ENCODE results near the gene NEURL1. TPM values are rescaled to one million over a fixed set of nuclear protein-coding genes. Genes with fewer than 3 reads are reported as not detected.

The NEURL1 gene
- total RNA-seq, 2 donors from 2014 or later, result 2.5 to 3.5 TPM

DNA sequence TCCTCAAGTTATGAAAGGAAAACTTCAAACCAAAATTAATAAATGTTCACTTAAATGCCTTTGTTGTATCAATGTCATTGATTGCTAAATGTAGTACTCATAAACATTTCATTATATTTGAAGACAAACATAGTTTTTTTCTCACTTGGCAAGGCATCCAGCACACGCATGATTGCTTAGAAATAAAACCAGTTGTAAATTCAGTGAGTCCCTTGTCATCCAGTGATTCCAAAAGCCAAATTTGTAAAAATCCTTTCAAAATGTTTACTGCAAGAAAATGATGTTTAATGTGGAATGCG, 6.1 kb upstream of the NEURL1 start:
- Mint-ChIP-seq H3K4me1 (ENCODE audit: low read depth) (peaks cover 24% of the 10 kb centered on the region), H3K4me3 (no peak overlapping the region), H3K36me3 (ENCODE audit: insufficient read depth in 2 of 2) (no peaks in the 10 kb centered on the region), H3K27ac (no peak overlapping the region), H3K27me3 (ENCODE audit: low read depth) (peaks cover 9% of the 10 kb centered on the region), H3K9me3 (no peaks in the 10 kb centered on the region)
- ATAC-seq (replicated peaks in 1 of 2), result no peak
- no peak for DNase-seq

DNA sequence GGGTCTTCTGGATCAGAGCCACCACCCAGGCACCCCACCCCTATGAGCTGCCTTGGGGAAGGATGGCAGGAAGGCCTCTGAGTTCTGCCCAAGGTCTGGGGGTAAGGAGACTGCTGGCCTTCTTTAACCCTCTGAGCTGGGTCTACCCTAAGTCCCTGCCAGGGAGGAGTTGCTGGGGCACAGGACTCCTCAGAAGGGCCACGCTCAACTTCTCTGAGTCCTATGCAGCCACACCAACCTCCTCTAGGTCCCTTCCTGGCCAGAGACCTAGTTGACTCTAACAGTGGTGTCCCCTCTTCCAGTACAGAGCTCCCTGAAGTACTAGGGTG, 2.6 kb upstream of the NEURL1 start:
- Mint-ChIP-seq H3K27ac (no peak overlapping the region), H3K4me1 (ENCODE audit: low read depth) (peaks cover 32% of the 10 kb centered on the region), H3K9me3 (no peaks in the 10 kb centered on the region), H3K36me3 (ENCODE audit: insufficient read depth in 2 of 2) (no peaks in the 10 kb centered on the region), H3K27me3 (ENCODE audit: low read depth) (peaks cover 38% of the 10 kb centered on the region), H3K4me3 (no peak overlapping the region)
- peak; percentile 20 to 31 for ATAC-seq (replicated peaks in 1 of 2)
- no peak for DNase-seq

DNA sequence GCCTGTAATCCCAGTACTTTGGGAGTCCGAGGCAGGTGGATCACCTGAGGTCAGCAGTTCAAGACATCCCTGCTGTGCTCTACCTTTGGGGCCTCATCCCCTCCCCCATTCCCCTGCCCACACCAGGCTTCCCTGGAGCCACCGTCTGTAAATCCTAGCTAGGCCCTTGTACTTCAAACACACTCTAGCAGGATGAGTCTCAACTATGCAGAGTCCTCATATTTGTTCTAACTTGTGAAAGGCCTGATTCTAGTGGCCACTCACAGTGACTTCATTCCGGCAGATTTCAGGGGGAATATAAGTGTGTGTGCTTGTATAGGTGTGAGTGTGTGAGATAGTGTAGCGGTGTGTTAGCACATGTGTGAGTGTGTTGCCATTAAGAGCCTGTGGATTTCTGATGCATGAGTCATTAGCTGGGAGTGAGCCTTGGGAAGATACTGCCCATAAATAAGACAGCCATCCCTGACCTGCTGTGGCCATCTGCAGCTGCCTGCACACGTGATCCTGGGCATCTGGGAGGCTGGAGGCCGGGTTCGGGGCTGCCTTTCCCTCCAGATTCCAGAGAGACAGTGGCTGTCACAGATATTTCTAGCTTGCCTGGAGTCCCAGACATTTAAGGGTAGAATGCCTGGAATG, 1.7 kb upstream of the NEURL1 start:
- Mint-ChIP-seq H3K36me3 (ENCODE audit: insufficient read depth in 2 of 2) (no peaks in the 10 kb centered on the region), H3K27ac (no peak overlapping the region), H3K4me3 (no peak overlapping the region), H3K9me3 (no peaks in the 10 kb centered on the region), H3K4me1 (ENCODE audit: low read depth) (peaks cover 32% of the 10 kb centered on the region), H3K27me3 (ENCODE audit: low read depth) (peaks cover 43% of the 10 kb centered on the region)
- DNase-seq (no peak), ATAC-seq (replicated peaks in 1 of 2) (no peak)

DNA sequence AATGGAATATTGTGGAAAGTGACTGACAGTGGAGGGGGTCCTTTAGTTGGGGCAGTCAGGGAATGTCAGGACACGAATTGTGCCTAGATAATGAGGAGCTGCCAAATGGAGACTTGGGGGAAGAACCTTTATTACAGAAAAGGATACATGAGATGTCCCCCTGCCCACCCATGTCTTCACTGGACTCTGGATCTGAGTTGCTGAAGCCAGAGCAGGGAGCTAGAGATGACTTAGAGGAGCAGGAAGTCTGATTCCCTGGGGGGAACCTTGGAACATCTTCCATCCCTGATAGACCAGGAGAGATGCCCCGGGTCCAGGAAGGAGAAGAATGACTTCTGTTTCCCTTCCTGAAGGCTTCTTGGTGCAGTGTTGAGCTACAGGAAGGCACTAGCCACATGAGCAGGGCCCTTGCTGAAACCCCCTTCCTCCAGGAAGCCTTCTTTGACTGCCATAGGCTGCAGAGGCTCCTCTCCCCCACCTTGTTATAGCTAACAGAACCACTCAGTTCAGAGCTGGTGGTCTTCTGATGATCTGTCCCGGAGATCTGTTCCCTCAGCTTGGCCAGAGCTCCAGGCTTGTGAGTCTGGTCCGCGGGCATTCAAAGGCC, 747 bp upstream of the NEURL1 start:
- DNase-seq (no peak), ATAC-seq (replicated peaks in 1 of 2) (no peak)
- Mint-ChIP-seq H3K9me3 (no peaks in the 10 kb centered on the region), H3K27ac (no peak overlapping the region), H3K4me1 (ENCODE audit: low read depth) (peaks cover 32% of the 10 kb centered on the region), H3K27me3 (ENCODE audit: low read depth) (peaks cover 52% of the 10 kb centered on the region), H3K4me3 (peak overlapping the region; percentile 87), H3K36me3 (ENCODE audit: insufficient read depth in 2 of 2) (no peaks in the 10 kb centered on the region)

DNA sequence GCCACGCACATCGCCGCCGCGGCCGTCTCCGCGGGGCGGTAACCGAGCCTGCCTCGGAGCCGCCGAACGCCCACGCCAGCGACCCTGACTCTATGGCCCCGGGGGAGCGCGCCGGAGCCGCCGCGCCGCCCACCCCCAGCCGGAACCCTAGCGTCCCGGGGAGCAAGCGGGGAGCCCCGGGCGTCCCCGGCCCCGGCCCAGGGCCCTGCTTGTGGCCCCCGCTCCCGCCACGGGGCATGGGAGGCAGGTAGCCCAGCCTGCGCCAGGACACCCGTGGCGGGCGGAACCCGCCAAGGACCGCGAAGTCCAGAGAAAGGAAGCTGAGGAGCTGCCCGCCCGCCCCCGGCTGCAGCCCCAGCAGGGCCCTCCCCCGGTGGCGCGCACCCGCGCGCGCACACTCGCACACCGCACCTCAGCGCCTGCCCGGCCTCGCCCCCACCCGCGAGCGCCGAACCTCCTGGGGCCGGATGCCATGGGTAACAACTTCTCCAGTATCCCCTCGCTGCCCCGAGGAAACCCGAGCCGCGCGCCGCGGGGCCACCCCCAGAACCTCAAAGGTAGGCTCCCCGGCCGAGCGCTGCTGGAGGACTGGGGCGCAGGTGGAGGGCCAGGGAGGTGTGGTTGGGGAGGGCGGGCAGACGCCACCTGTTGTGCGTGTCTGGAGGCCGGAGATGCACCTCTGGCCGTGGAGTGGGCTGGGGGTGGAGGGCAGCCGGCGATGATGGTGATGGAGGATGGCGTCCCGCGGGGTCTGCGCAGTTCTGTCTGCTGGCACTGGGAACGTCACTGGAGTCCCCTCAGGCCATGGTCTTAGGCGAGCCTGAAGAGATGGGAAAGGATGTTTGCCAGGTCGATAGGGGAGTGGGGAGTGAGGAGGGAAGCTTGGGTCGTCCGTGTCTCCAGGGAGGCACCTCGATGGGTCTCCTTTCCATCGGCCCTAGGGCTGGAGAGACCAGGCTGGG, 692 bp downstream of the NEURL1 start:
- H3K27ac Mint-ChIP-seq, result no peak overlapping the region
- no peaks in the 10 kb centered on the region for H3K36me3 Mint-ChIP-seq (ENCODE audit: insufficient read depth in 2 of 2)
- no peaks in the 10 kb centered on the region for H3K9me3 Mint-ChIP-seq
- H3K27me3 Mint-ChIP-seq (ENCODE audit: low read depth), result peaks cover 64% of the 10 kb centered on the region
- peak overlapping the region; percentile 64 to 72 for H3K4me3 Mint-ChIP-seq
- DNase-seq (peak; percentile 49 to 60), ATAC-seq (replicated peaks in 1 of 2) (peak; percentile 53 to 68)
- H3K4me1 Mint-ChIP-seq (ENCODE audit: low read depth), result peaks cover 33% of the 10 kb centered on the region

DNA sequence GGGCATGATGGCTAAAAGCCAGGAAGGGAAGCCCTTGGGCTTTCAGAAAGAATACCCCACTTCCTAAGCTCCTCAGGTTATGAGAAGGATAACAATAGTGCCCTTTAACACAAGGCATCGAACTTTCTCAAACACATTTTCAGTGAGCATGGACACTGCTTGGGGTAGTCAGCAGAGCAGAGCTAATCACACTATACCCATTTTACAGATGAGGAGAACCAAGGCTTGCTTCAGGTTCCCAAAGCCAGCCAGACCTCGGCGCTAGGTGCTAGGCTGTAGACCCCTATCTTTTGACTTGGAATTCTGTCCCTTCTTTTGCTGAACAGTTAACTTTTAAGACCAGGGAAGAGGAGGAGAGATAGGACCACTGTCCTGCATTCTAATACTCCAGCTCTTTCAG, 1.8 kb downstream of the NEURL1 start:
- DNase-seq (no peak), ATAC-seq (replicated peaks in 1 of 2) (no peak)
- no peak overlapping the region for H3K27ac Mint-ChIP-seq
- H3K36me3 Mint-ChIP-seq (ENCODE audit: insufficient read depth in 2 of 2), result no peaks in the 10 kb centered on the region
- H3K27me3 Mint-ChIP-seq (ENCODE audit: low read depth), result peaks cover 74% of the 10 kb centered on the region
- peaks cover 40% of the 10 kb centered on the region for H3K4me1 Mint-ChIP-seq (ENCODE audit: low read depth)
- H3K9me3 Mint-ChIP-seq, result no peaks in the 10 kb centered on the region
- H3K4me3 Mint-ChIP-seq, result peak overlapping the region; percentile 25 to 72

DNA sequence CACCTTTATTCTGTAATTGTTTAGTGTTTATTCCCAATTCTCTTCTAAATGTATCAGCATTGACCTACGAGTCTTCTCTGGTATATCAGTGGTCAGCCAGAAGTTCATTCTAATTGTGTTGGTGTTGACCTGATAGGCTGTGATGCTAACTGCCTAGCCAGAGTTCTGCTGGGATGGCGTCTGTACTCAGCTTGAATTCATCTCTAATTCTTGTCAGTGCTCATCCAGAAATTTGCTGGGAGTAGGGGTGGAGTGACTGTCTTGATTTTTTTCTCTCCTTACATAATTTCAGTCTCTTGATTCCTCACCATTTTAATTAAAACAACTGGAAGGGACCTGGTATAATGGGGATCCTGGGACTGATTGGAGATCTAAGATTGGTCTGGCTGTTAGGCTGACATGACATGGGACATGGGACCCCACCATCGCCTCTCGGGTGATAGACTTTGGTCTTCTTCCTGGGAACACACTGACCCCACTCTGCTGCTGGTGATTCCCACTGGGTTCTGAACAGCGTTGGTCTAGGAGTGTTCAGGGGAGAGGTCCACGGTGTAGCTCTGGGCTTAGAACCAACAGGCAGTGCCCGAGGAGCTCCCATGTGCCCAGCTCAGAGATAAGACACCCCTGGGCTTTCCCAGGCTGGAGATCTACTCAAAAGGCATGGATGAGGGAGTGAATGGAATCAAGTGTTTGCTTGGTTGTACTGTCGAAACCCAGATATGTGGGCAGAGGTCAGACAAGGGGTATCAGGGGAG, 3.8 kb downstream of the NEURL1 start:
- DNase-seq, result no peak
- peaks cover 74% of the 10 kb centered on the region for H3K27me3 Mint-ChIP-seq (ENCODE audit: low read depth)
- no peak for ATAC-seq (replicated peaks in 1 of 2)
- H3K36me3 Mint-ChIP-seq (ENCODE audit: insufficient read depth in 2 of 2), result no peaks in the 10 kb centered on the region
- H3K4me1 Mint-ChIP-seq (ENCODE audit: low read depth), result peaks cover 32% of the 10 kb centered on the region
- no peak overlapping the region for H3K27ac Mint-ChIP-seq
- H3K4me3 Mint-ChIP-seq, result no peak overlapping the region
- H3K9me3 Mint-ChIP-seq, result no peaks in the 10 kb centered on the region

DNA sequence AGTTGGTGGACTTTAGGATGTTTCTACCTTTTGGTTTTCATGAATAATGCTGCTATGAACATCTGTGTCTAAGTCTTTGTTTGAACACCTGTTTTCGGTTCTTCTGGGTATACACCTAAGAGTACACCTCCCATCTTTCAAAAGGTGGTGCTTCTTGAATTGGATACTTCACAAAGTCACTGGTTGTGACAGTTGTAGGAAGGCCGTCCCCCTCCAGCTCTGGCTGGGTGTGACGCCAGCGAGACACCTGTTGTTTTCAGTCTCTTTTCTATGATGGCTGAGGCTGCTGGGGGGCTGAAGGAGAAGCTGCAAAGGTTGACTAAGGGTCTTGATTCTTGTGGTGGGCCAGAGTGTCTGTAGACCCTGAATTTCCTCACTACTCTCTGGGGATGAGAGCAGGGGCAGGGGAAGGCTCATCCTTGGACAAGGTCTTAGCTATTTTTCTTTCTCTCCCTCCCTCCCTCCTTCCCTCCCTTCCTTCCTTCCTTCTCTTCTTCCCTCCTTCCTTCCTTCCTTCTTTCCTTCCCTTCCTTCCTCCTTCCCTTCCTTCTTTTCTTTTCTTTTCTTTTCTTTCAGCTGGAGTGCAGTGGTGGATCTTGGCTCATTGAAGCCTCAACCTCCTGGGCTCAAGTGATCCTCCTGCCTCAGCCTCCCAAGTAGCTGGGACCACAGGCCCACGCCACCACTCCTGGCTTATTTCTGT, 5.6 kb downstream of the NEURL1 start:
- DNase-seq, result no peak
- ATAC-seq (replicated peaks in 1 of 2), result no peak
- peaks cover 74% of the 10 kb centered on the region for H3K27me3 Mint-ChIP-seq (ENCODE audit: low read depth)
- no peaks in the 10 kb centered on the region for H3K36me3 Mint-ChIP-seq (ENCODE audit: insufficient read depth in 2 of 2)
- no peaks in the 10 kb centered on the region for H3K9me3 Mint-ChIP-seq
- H3K27ac Mint-ChIP-seq, result no peak overlapping the region
- peaks cover 39% of the 10 kb centered on the region for H3K4me1 Mint-ChIP-seq (ENCODE audit: low read depth)
- no peak overlapping the region for H3K4me3 Mint-ChIP-seq

DNA sequence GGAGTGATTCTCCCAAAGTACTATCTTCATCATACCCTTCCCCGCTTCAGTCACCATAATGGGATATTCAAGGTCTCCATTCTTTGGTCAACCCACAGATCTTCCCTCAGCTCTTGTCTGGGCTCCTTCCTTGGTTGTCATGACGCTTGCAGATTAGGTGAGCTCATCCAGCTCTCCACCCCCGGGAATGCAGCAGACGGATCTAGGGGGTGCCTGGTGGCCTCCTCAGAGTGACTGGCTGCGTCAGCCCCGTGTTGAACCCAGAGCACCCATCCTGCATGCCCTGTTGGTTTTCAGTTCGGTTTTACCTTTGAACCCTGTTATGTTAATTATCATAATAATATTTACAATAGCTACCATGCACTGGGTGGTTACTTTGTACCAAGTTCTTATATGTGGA, 6.4 kb downstream of the NEURL1 start:
- Mint-ChIP-seq H3K9me3 (no peaks in the 10 kb centered on the region), H3K36me3 (ENCODE audit: insufficient read depth in 2 of 2) (no peaks in the 10 kb centered on the region), H3K27ac (no peak overlapping the region), H3K4me3 (no peak overlapping the region), H3K4me1 (ENCODE audit: low read depth) (peaks cover 47% of the 10 kb centered on the region), H3K27me3 (ENCODE audit: low read depth) (peaks cover 68% of the 10 kb centered on the region)
- ATAC-seq (replicated peaks in 1 of 2), result no peak
- no peak for DNase-seq

DNA sequence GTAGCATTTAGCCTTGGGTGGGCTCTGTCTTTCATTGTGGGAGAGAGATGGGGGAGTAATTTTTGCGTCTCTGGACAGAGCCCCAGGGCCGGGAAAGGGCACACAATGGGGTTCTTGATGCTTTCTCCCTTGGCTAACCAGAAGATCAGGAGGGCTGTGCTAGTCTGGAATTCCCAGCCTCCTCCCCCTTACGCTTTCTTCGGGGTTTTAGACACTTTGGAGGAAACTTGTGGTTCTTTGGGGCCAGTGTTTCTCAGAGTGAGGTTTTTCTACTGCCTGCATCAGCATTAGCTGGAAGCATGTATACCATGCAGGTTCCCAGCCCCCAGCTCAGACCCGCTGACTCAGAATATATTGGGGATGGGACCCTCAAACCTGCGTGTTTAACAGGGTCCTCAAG, 7.0 kb downstream of the NEURL1 start:
- DNase-seq, result no peak
- no peaks in the 10 kb centered on the region for H3K36me3 Mint-ChIP-seq (ENCODE audit: insufficient read depth in 2 of 2)
- no peaks in the 10 kb centered on the region for H3K9me3 Mint-ChIP-seq
- H3K27ac Mint-ChIP-seq, result no peak overlapping the region
- ATAC-seq (replicated peaks in 1 of 2), result no peak
- H3K27me3 Mint-ChIP-seq (ENCODE audit: low read depth), result peaks cover 62% of the 10 kb centered on the region
- peaks cover 47% of the 10 kb centered on the region for H3K4me1 Mint-ChIP-seq (ENCODE audit: low read depth)
- peak overlapping the region; percentile 43 to 60 for H3K4me3 Mint-ChIP-seq

DNA sequence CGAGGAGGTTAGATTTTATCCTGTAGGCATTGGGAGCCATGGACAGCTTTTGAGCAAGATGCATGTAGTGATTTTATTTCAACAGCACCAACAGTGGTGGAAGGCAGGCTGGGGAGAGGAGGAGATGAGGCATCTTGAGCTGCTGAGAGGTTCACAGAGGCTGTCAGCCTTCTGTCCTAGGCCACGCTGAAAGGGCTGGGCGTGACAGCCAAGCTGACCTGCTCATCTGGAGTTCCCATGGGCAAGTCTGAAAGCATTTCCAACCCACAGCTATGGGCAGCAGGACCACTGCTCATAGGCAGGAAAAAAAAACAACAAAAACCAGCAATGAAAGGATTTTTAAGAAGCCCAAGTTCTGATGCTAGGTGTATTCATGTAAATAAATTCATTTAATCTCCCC, 7.7 kb downstream of the NEURL1 start:
- no peaks in the 10 kb centered on the region for H3K9me3 Mint-ChIP-seq
- H3K4me3 Mint-ChIP-seq, result peak overlapping the region; percentile 43 to 60
- DNase-seq (no peak), ATAC-seq (replicated peaks in 1 of 2) (no peak)
- H3K27me3 Mint-ChIP-seq (ENCODE audit: low read depth), result peaks cover 58% of the 10 kb centered on the region
- H3K4me1 Mint-ChIP-seq (ENCODE audit: low read depth), result peaks cover 47% of the 10 kb centered on the region
- no peaks in the 10 kb centered on the region for H3K36me3 Mint-ChIP-seq (ENCODE audit: insufficient read depth in 2 of 2)
- no peak overlapping the region for H3K27ac Mint-ChIP-seq

DNA sequence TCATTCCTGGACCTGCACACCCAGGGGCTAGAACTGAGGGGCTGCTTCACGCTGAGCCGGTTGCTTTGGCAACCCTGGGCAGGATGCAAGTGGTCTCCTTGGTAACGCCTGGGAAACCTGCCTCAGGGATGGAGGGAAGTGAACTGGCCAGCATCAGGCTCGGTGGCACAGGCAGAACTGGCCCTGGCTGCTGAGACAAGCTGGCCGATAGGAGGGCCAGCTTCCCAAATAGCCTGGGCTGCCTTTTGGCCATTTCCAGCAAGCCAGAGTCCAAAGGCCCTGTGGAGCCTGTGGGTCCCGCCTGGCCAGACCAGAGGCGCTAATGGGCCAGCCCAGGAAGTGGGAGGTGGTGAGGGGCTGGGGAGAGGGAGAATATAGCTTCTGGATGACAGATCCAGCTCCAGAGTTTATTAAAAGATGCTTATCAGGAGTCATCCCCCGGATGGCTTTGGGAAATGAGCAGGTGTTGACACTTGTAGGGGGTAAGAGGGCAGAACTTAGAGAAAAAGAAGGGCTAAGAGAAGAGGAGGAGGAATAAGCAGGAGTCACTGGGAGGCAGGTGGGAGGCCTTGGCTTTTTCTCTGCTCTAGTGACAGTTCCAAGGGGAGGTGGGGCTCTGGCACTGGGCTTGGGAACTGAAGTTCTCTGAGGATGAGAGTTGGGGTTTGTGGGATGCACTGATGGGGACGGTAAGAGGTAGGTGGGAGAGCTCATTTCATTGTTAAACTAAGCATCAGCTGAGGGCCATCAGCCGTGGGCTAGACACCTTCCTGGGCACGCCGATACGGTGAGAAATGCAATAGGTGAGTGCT, 9.6 kb downstream of the NEURL1 start:
- ATAC-seq (replicated peaks in 1 of 2) (no peak), DNase-seq (no peak)
- no peaks in the 10 kb centered on the region for H3K9me3 Mint-ChIP-seq
- H3K4me1 Mint-ChIP-seq (ENCODE audit: low read depth), result peaks cover 56% of the 10 kb centered on the region
- H3K4me3 Mint-ChIP-seq, result peak overlapping the region in 1 of 2 donors; percentile 38
- no peak overlapping the region for H3K27ac Mint-ChIP-seq
- no peaks in the 10 kb centered on the region for H3K36me3 Mint-ChIP-seq (ENCODE audit: insufficient read depth in 2 of 2)
- peaks cover 61% of the 10 kb centered on the region for H3K27me3 Mint-ChIP-seq (ENCODE audit: low read depth)

Data from activated T-cell treated with anti-CD3 and anti-CD28 coated beads, Interleukin-2, amount 50 U/mL, for 72 hours (primary cell).